Measurements from ENCODE around the gene STAM. TPM values are rescaled to one million over a fixed set of nuclear protein-coding genes. Genes with fewer than 3 reads are reported as not detected.

The STAM gene
- total RNA-seq, 4 donors from 2014 or later = 3.6 to 31.5 (median 19.9) TPM

DNA sequence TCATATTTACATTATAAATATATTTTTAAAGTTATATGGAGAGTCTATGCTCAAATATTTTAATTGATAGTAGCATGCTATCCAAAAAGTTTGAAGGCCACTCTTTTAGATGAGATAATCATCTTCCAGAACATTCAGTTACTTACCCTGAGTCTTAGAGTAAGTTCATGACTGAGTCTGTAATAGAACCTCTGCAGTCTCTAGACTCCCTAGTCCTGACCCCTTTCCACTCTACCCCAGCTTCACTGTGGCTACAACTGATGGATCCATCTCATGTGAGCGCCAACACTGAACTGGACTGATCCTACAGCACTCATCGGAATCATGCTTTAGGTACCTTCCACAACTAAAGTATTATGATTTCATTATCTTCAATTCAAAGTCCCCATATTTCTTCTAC lies 36.9 kb upstream of the STAM start:
- TF ChIP-seq POLR2A (IDR thresholded peaks at IDR 0.05) (no peak), CTCF (IDR thresholded peaks at IDR 0.05) (no peak)
- no peak overlapping the region for H3K27ac ChIP-seq

DNA sequence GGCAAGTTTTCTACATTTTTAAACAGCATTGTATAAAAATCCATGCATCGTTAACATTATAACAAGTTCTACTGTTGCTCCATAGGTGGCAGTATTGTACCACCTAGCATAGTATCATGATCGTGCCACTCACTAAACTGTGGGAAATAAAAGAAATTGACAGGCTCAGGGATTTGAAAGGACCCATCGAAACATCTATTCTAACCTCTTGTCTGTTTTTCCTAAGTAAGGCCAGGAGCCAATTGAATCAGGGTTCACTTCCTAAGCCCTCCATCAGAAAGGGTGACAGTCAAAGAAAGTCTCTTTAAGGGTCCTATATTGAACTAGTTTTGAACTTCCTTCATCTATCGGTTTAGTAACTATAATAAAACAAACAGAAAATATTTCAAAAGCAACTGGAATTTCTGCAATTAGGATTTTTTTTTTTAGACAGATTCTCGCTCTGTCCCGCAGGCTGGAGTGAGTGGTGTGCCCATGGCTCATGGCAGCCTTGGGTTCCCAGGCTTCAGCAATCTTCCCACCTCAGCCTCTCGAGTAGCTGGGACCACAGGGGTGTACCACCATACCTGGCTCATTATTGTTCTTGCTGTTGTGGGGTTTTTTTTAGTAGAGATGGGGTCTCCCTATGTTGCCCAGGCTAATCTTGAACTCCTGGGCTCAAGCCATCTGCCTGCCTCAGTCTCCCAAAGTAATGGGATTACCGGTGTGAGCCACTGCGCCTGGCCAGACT lies 36.2 kb upstream of the STAM start:
- H3K27me3 ChIP-seq = no peaks in the 10 kb centered on the region
- no peaks in the 10 kb centered on the region for H3K4me1 ChIP-seq
- intact Hi-C loops (cut with DNase I; ENCODE audit: low total_unique reads) = loop anchor here (10.0 kb wide), 1 partner anchor 137 kb away; no protein-coding TSS in a partner anchor
- DNase-seq = no peak
- TF ChIP-seq CTCF (IDR thresholded peaks at IDR 0.05) = peak; percentile 85 to 88 (median 87)
- TF ChIP-seq POLR2A (IDR thresholded peaks at IDR 0.05) = no peak
- H3K27ac ChIP-seq = no peak overlapping the region
- no peaks in the 10 kb centered on the region for H3K36me3 ChIP-seq
- H3K9me3 ChIP-seq = no peaks in the 10 kb centered on the region
- H3K4me3 ChIP-seq = no peak overlapping the region

More for the DNA sequence above, 36.9 kb upstream of the STAM start:
- Histone ChIP-seq H3K27me3 (no peaks in the 10 kb centered on the region), H3K4me3 (no peak overlapping the region), H3K9me3 (no peaks in the 10 kb centered on the region), H3K36me3 (no peaks in the 10 kb centered on the region), H3K4me1 (no peaks in the 10 kb centered on the region)
- intact Hi-C loops (cut with DNase I; ENCODE audit: low total_unique reads) = loop anchor here (10.0 kb wide), 1 partner anchor 138 kb away; no protein-coding TSS in a partner anchor
- DNase-seq = no peak

- intact Hi-C loops (cut with DNase I; ENCODE audit: low total_unique reads) = loop anchor here (10.0 kb wide), 1 partner anchor 135 kb away; no protein-coding TSS in a partner anchor
- H3K4me1 ChIP-seq = no peaks in the 10 kb centered on the region
- H3K36me3 ChIP-seq = no peaks in the 10 kb centered on the region
- no peak overlapping the region for H3K27ac ChIP-seq
- no peaks in the 10 kb centered on the region for H3K9me3 ChIP-seq
- no peaks in the 10 kb centered on the region for H3K27me3 ChIP-seq
- no peak for DNase-seq
- H3K4me3 ChIP-seq = no peak overlapping the region
- no peak for TF ChIP-seq POLR2A (IDR thresholded peaks at IDR 0.05)
- no peak for TF ChIP-seq CTCF (IDR thresholded peaks at IDR 0.05)
Observed at GRCh38 chr10:17609523-17610079, 34.4 kb upstream of the STAM start.

DNA sequence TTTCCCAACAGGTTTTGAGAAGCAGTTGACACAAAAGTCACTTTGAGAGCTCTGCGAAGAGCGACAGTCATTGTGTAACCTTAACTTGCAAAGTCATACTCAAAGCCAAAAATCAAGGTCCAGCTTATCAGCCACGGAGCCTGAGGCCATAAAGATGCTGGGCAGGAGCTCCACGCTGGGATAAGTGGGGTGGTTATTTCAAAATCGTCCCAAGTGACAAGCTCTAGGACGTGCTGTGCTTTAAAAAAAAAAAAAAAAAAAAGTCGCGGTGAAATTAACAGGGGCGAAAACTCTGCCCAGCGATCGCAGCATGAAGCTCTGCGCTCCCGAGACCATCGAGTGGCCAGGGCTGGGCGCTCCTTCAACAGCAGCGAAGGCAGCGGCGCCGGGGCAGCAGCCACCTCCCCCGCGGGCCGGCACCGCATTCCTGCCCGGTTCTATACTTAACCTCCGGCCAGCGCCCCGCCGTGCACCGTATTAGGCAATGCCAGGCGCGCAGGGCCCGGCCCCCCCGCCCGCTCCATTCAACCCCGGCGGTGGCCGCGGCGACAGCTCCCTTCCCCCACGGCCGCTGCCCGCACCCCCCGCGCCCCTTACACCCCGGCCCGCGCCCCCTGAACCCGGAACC lies 27.4 kb upstream of the STAM start:
- peak; percentile 48 to 56 for DNase-seq

More for the DNA sequence above, 27.4 kb upstream of the STAM start:
- H3K4me3 ChIP-seq = peak overlapping the region; percentile 55 to 71
- no peaks in the 10 kb centered on the region for H3K36me3 ChIP-seq
- no peaks in the 10 kb centered on the region for H3K27me3 ChIP-seq
- peak overlapping the region; percentile 79 to 82 for H3K27ac ChIP-seq
- H3K9me3 ChIP-seq = no peaks in the 10 kb centered on the region
- TF ChIP-seq POLR2A (IDR thresholded peaks at IDR 0.05) = no peak
- TF ChIP-seq CTCF (IDR thresholded peaks at IDR 0.05) = no peak
- no peaks in the 10 kb centered on the region for H3K4me1 ChIP-seq
- intact Hi-C loops (cut with DNase I; ENCODE audit: low total_unique reads) = no loop called here
